HG03558 (cell line): ENCODE measurements around the gene TMEM213.
A peak's percentile ranks its signal among the peaks of the same experiment; 100 is the strongest.

ENCODE experiments used
- ATAC-seq: cut with Tn5 transposase; IDR thresholded peaks from one replicate; pipeline ENCODE4 v1.9.1; 2021; ENCODE audit warnings: moderate number of reproducible peaks; ENCODE audit not compliant: unreplicated experiment; ENCODE audit errors: extremely low read depth

The TMEM213 gene

GRCh38 chr7:138797715-138798320, at the start of gene TMEM213, which contains the start of gene ATP6V0A4:
TMEM213 (plus strand) TSS chr7:138797994; CDS start chr7:138798105, 111 bp downstream.
ATP6V0A4 (minus strand) TSS chr7:138798196; CDS start chr7:138771247, 26,949 bp downstream.
- ATAC-seq = no peak

DNA sequence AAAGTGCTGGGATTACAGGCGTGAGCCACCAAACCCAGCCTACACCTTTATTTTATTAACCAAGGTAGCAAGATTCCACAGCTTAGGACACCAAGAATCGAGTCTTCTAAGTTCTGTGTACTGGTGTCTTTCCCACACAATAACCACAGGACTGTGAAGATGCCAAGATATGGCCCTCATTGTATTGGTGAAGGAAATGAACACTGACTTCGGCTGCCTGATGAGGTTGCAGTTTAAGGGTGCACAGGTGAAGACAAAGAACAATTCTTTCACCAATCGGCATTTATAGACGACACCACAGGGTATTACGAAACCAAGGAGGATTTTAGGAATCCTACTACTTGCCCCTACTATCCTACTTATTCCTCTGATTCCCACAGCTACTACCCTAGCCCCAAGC, 49.1 kb upstream of the TMEM213 start:
- no peak for ATAC-seq

DNA sequence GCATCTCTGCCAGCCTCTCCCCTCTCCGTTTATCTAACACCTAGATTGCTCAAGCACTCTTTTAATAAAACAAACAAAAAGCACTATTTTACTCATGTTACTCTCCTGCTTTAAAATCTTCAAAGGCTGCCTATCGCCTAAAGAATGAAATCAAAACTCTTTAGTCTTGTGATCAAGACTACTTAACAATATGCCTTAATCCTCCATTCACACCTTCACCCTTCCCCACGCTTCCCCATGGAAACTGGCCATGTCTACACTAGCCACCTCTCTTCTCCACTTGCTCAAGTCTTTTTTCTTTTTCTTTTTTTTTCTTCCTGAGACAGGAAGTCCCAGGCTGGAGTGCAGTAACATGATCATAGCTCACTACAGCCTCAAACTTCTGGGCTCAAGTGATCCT, 47.8 kb upstream of the TMEM213 start:
- no peak for ATAC-seq

DNA sequence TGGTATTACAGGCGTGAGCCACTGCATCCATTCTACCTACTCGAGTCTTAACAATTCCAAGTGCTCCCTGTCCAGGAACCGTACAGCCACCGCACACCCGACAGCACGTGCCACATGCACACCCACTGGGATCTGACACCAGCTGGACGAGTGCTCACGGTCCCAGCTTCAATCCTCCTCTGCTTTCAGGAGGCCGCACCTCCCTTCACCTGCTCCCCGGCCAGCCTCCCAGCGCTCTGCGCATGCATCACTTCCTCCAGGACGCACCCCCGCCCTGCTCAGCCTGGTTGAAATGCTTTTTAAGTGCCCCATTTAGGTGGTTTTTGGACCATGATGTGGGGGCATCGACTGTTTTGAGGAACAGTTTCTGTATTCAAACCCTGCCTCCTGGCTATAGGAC, 47.3 kb upstream of the TMEM213 start:
- ATAC-seq = no peak

GRCh38 chr7:138750901-138751464, 46.8 kb upstream of the TMEM213 start:
- ATAC-seq = no peak

DNA sequence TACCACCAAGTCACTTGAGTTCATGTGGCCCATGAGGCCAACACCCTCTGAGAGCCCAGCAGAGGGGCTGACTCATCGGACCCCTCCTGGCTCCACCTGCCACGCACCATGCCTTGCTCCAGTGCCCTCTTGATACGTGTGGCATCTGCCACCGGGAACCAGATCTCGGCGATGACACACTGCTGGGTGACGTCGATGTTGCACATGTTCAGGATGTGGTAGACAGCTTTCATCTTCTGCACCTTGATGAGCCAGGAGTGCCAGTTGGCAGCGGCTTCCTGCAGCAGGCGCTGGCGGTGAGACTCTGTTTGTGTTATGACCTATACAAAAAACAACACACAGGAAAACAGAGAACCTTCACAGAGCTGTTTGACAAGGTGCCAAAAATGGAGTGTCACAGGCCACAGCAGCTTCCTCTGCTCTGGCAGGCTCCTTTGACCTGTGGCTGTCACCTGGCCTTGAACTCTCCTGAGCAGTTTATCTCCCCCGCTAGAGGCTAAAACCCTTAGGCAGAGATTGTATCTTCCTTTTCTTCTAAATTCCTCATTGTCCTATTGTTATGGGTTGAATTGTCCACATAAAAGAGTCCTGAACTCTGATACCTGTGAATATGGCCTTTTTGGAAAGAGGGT, 45.2 kb upstream of the TMEM213 start:
- ATAC-seq = peak; percentile 57

DNA sequence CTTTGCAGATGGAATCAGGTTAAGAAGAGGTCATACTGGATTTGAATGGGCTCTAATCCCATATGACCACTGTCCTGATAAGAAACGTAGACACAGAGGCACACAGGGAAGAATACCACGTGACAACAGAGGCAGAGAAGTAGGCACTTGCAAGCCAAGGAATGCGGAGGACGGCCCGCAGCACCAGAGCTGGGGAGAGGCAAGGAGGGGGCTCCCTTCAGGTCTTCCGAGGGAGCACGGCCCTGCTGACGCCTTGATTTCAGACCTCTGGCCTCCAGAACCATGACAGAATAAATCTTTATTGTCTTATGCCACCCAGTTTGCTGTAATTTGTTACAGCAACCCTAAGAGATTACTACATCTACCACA, 44.7 kb upstream of the TMEM213 start:
- ATAC-seq = no peak

GRCh38 chr7:138753610-138754009, 44.2 kb upstream of the TMEM213 start:
- ATAC-seq = no peak

DNA sequence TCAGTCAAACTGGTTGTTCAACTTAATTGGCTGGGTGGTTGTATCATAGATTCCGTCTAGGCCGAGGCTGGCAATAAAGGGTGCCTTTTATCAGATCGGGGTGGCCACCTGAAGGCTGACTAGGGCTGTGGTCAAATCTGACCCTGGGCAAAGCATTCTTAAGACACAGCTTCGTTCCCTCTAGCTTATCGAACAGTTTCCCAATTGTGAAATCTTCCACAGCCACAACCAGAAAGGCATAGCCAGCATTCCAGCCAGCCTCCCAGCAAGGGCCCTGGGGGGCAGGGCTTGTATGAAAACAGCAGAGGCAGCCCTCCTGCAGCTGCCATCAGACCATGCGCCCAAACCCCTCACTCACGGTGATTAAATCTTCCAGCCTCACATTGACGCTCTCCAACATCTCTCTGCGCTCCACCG, 42.5 kb upstream of the TMEM213 start:
- ATAC-seq = no peak

DNA sequence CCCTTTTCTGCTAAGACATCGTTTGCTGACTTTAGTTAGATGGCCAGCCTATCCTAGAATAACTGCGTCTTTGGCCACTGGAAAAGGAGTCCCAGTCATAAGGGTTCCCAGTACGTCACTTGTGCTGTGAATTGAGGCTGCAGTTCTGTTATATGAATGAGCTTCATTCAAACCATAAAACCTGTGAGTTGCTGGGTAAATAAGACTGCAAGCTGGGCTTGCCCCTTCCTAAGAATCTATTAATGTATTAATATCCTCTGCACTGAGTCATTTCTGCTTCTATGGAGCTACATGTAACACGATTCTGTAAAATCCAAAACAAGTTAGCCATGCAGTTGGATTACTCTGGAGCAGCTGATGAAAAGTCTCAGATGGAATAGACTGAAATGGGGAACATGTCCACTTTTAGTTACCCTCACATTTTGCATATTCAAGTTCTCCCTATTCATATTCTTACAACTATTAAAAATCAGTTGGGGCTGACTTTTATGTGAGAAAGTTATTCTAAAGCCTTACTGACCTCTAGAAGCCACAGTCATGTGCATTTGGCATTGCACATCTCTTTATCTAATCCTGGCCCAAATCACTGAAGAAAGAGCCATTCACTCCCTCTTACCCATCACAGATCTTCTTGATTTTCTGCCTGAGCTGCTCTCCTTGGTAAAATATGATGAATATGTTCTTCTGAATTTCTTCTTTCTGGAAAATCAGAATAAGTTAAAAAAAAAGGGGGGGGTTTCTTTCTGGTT, 41.8 kb upstream of the TMEM213 start:
- no peak for ATAC-seq

- ATAC-seq = no peak
Measured at GRCh38 chr7:138756591-138757242, 41.1 kb upstream of the TMEM213 start.

GRCh38 chr7:138768241-138768640, 29.6 kb upstream of the TMEM213 start:
- no peak for ATAC-seq

- no peak for ATAC-seq
Measured at GRCh38 chr7:138770904-138771303, 26.9 kb upstream of the TMEM213 start.

DNA sequence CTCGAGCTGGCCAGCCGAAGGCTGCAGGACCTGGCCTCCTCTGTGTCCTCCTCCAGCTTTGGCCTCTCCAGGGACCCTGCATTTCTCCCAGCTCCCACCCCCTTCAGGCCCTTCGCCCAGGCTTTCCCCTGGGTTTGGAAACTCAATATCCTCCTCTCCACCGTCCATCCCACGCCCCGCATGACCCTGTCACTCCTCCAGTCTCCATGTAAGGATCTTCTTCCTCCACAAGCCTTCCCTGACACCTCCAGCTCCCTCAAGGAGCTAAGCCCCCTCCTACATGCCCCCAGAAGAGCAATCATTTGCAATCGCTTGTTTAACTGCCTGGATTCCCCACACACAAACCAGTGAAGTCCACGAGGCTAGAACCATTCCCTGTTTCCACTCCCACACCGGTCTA, 24.6 kb upstream of the TMEM213 start:
- no peak for ATAC-seq

DNA sequence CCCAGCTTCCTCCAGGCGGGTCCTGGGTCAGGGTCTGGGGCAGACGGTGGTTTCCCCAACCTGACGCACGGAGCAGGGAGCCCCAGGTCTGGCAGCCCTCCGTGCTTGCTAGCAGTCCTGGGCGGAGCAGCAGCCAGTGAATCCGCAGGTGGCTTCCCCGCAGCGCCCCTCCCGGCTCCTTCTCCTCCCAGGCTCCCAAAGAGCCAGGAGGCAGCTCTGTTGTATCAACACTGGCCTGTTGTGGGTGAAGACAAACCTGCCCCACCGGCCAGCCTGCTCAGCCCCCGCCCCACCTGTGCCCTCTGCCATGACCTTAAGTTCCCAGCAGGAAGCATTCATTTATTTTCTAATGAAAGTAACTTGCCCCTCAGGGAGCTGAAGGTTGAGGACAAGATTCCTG, 24.0 kb upstream of the TMEM213 start:
- ATAC-seq = no peak

DNA sequence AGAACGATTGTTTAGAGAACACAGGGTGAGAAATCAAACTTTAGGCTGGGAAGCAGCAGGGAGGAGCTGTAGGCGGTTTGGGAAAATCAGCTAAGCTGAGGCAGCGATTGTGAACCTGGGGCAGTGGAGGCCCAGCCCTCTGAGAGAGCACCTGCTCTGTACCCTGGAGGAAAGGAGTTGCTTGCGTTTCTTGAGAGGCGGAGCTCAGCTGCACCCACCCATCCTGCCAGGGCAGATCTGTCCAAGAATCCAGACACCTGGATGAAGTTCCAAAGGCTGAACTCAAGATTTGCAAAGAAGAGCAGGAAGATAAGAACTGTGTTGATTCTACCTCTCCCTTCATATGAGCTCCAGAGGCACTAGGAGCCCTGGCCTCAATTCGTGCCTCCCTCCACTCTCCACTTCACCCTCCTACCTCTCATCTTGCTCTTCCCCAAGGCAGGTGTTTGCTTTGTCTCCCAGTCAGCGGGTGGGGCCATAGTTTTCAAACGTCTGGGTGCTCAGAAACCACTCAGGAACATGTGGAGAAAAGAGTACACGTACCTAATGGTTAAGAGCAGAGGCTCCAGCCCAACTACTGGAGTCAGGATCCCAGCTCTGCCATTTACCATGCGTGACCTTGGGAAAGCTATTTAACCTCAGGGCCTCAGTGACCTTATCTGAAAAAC, 21.5 kb upstream of the TMEM213 start:
- ATAC-seq = no peak

- ATAC-seq = no peak
Measured at GRCh38 chr7:138781004-138781403, 16.8 kb upstream of the TMEM213 start.

GRCh38 chr7:138784692-138785091, 13.1 kb upstream of the TMEM213 start:
- no peak for ATAC-seq

DNA sequence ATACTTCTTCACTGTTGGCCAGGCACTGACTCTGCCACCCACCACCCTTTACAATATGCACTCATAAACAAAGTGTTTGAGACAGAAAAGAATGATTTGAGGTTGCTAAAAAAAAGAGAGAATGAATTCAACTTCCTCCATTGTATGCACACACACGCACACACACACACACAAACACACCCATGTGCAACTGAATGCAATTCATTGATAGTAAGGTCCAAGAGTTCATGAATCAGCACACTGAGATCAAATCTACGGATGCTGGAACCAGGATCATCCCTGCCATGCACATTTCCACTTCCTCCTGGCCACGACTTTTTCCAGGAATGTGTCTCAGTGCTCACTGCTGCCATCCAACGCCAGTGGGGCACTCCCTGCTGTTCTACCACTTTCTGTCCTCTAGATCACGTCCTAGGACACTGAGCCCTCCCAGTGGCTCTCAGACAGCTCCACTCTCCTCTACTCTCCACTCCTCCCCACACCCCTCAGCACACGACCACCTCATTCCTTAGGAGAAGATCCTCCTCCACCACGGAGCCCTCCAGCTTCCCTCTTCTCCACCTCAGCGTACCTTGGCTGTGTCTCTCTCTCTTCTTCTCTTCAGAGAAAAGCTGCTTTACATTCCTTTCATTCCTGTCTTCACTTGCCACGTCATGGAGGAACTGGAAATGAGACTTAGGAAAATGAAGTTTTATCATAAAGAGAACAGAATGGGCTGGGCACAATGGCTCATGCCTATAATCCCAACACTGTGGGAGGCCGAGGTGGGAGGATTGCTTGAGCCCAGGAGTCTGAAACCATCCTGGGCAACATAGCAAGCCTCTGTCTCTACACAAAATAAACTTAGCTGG, 12.0 kb upstream of the TMEM213 start:
- no peak for ATAC-seq
